Lower leg skin (tissue), 3 donors: Measurements from ENCODE around the gene PRRG2.

Experiments
- CTCF ChIP-seq, 3 donors: fragments of 450-650 bp; IDR thresholded peaks; one replicate each; pipeline ENCODE4 v1.5.1; 2016; ENCODE audit warnings: antibody characterized with exemption in 3 of 3, mild to moderate bottlenecking in 3 of 3, moderate library complexity in 2 of 3
- POLR2A ChIP-seq, 2 donors: fragments of 450-650 bp; IDR thresholded peaks; one replicate each; pipeline ENCODE4 v1.6.1; 2016 to 2017; ENCODE audit warnings: antibody characterized with exemption in 2 of 2, mild to moderate bottlenecking in 1 of 2, moderate library complexity in 1 of 2

GRCh38 chr19:49602806-49603205 lies 21.7 kb downstream of the PRRG2 start:
- TF ChIP-seq CTCF (IDR thresholded peaks at IDR 0.05) (no peak), POLR2A (IDR thresholded peaks at IDR 0.05) (no peak)
